HCT116 (cell line): Measurements from ENCODE around the gene NAMPT. TPM values are rescaled to one million over a fixed set of nuclear protein-coding genes. Genes with fewer than 3 reads are reported as not detected.

Source experiments
- ATAC-seq: fragments of 200-7000 bp; cut with Tn5 transposase; 2 replicates; pipeline ENCODE4 v1.9.1; 2020; ENCODE audit warnings: mild to moderate bottlenecking, moderate library complexity
- BruUV-seq: library from RNA; stranded (reverse); fragments of 400-500 nt; replicated peaks from 2 replicates; lab custom pipeline; 2021; lab: Mats Ljungman, UMichigan
- CTCF ChIA-PET: fragments of 300-600 bp; sonication (Branson Sonifier 250); formaldehyde crosslinking; loops from one replicate; lab custom pipeline; 2021; ENCODE audit warnings: antibody characterized with exemption; lab: Charles Lee
- POLR2A ChIA-PET: fragments of 300-600, 350-600 bp; sonication (Branson Sonifier 250); formaldehyde crosslinking; loops from one replicate; lab custom pipeline; 2021; ENCODE audit warnings: antibody characterized with exemption; lab: Charles Lee
- RAD21 ChIA-PET, 2 experiments: fragments of 300-600 bp; sonication (Branson Sonifier 250); formaldehyde crosslinking; loops; one replicate each; lab custom pipeline; 2023; ENCODE audit warnings: low total read pairs in 2 of 2; ENCODE audit not compliant: uncharacterized antibody in 2 of 2, unreplicated experiment in 2 of 2, low non-redundant PET in 1 of 2; lab: Charles Lee
- DNase-seq: peaks from one replicate; pipeline ENCODE4 v3.0.0-alpha.2; 2010; ENCODE audit warnings: low read depth, low spot score
- H2AFZ ChIP-seq: fragments of 200-600 bp; shearing (Covaris generic), sonication (generic); 2 replicates; pipeline ENCODE4 v1.6.1; 2017; ENCODE audit warnings: low read depth, mixed run types, mixed read lengths, antibody characterized with exemption, low read length; ENCODE audit not compliant: poor library complexity, severe bottlenecking
- H3K27ac ChIP-seq: 2 replicates; pipeline ENCODE4 v1.5.1; 2012; ENCODE audit warnings: low read depth, low read length
- H3K27me3 ChIP-seq: fragments of 200-600 bp; sonication (generic); 2 replicates; pipeline ENCODE4 v1.6.1; 2016; ENCODE audit warnings: mixed run types, low read length, mixed read lengths; ENCODE audit not compliant: insufficient read depth
- H3K36me3 ChIP-seq, 2 experiments: fragments of 200-500 bp in 1 of 2; fragments of 200-600 bp in 1 of 2; sonication (Bioruptor generic) in 1 of 2; sonication (generic) in 1 of 2; 2 replicates each; pipeline versions ENCODE4 v1.5.1 to v1.6.1; 2014 to 2016; ENCODE audit warnings: low read length in 2 of 2, inconsistent platforms in 1 of 2, mixed read lengths in 1 of 2, mixed run types in 1 of 2; ENCODE audit not compliant: insufficient read depth in 2 of 2, control insufficient read depth in 1 of 2
- H3K4me1 ChIP-seq, 2 experiments: fragments of 200-600 bp in 1 of 2; sonication (generic) in 1 of 2; 2 replicates each; pipeline versions ENCODE4 v1.5.1 to v1.6.1; 2012 to 2017; ENCODE audit warnings: low read length in 2 of 2, inconsistent platforms in 1 of 2, mild to moderate bottlenecking in 1 of 2, mixed read lengths in 1 of 2, mixed run types in 1 of 2, moderate library complexity in 1 of 2; ENCODE audit not compliant: insufficient read depth in 2 of 2, control insufficient read depth in 1 of 2
- H3K4me2 ChIP-seq: fragments of 200-600 bp; sonication (generic); 2 replicates; pipeline ENCODE4 v1.6.1; 2017; ENCODE audit warnings: mixed run types, low read length, mixed read lengths
- H3K4me3 ChIP-seq, 2 experiments: fragments of 200-600 bp in 1 of 2; sonication (generic) in 1 of 2; replicated peaks in 1 of 2; 2 replicates each; pipeline ENCODE4 v1.5.1; 2011 to 2016; ENCODE audit warnings: low read length in 2 of 2, control low read depth in 1 of 2, low read depth in 1 of 2, mild to moderate bottlenecking in 1 of 2, mixed read lengths in 1 of 2, mixed run types in 1 of 2
- H3K79me2 ChIP-seq: fragments of 200-600 bp; sonication (generic); 2 replicates; pipeline ENCODE4 v1.6.1; 2017; ENCODE audit warnings: mild to moderate bottlenecking, mixed run types, low read length, moderate library complexity, mixed read lengths; ENCODE audit not compliant: insufficient read depth
- H3K9ac ChIP-seq: fragments of 200-600 bp; sonication (generic); 2 replicates; pipeline ENCODE4 v1.6.1; 2016; ENCODE audit warnings: low read length, mixed read lengths
- H3K9me2 ChIP-seq: fragments of 200-600 bp; sonication (generic), shearing (Covaris generic); 2 replicates; pipeline ENCODE4 v1.6.1; 2017; ENCODE audit warnings: mixed run types, mild to moderate bottlenecking, moderate library complexity; ENCODE audit not compliant: insufficient read depth
- H3K9me3 ChIP-seq, 2 experiments: fragments of 200-500 bp in 1 of 2; fragments of 200-600 bp in 1 of 2; sonication (Bioruptor generic) in 1 of 2; sonication (generic) in 1 of 2; 2 replicates each; pipeline ENCODE4 v1.6.1; 2014 to 2017; ENCODE audit warnings: low read length in 2 of 2, mixed read lengths in 2 of 2, inconsistent platforms in 1 of 2, low read depth in 1 of 2, mild to moderate bottlenecking in 1 of 2, mixed run types in 1 of 2, moderate library complexity in 1 of 2; ENCODE audit not compliant: control insufficient read depth in 1 of 2, insufficient read depth in 1 of 2
- H4K20me1 ChIP-seq: fragments of 200-600 bp; sonication (generic), shearing (Covaris generic); 2 replicates; pipeline ENCODE4 v1.6.1; 2017; ENCODE audit warnings: mixed run types, mild to moderate bottlenecking, moderate library complexity; ENCODE audit not compliant: insufficient read depth
- CBX3 ChIP-seq: IDR thresholded peaks from 2 replicates; pipeline ENCODE4 v1.6.1; 2012; ENCODE audit warnings: low read depth
- CEBPB ChIP-seq: IDR thresholded peaks from 2 replicates; pipeline ENCODE4 v1.6.1; 2012; ENCODE audit warnings: low read depth
- CTCF ChIP-seq, 3 experiments: fragments of 200-600 bp in 1 of 3; sonication (generic) in 1 of 3; IDR thresholded peaks in 2 of 3; conservative IDR thresholded peaks in 1 of 3; 2 replicates each; pipeline ENCODE4 v1.5.1; 2012 to 2017; ENCODE audit warnings: low read depth in 2 of 3, low read length in 2 of 3, antibody characterized with exemption in 1 of 3, borderline replicate concordance in 1 of 3, control low read depth in 1 of 3, mild to moderate bottlenecking in 1 of 3, mixed read lengths in 1 of 3, mixed run types in 1 of 3, moderate library complexity in 1 of 3; ENCODE audit not compliant: insufficient read depth in 1 of 3
- ELF1 ChIP-seq: IDR thresholded peaks from 2 replicates; pipeline ENCODE4 v1.6.1; 2012; ENCODE audit warnings: low read depth, borderline replicate concordance
- YY1 ChIP-seq: IDR thresholded peaks from 2 replicates; pipeline ENCODE4 v1.6.1; 2011; ENCODE audit warnings: low read length, low read depth, moderate library complexity, mild to moderate bottlenecking; ENCODE audit not compliant: insufficient replicate concordance; ENCODE audit errors: extremely low read depth
- ZBTB33 ChIP-seq: IDR thresholded peaks from 2 replicates; pipeline ENCODE4 v1.6.1; 2011; ENCODE audit warnings: mild to moderate bottlenecking, low read length, moderate library complexity; ENCODE audit not compliant: insufficient replicate concordance; ENCODE audit errors: extremely low read depth
- intact Hi-C: fragments of 100-400 bp; cut with micrococcal nuclease; formaldehyde crosslinking; loops from 2 replicates; pipeline ENCODE4 v1.10.0; 2022
- total RNA-seq: library from RNA; stranded (reverse); gene quantifications from one replicate; pipeline ENCODE4 v1.2.1, GENCODE V29; 2021; ENCODE audit not compliant: unreplicated experiment

Gene NAMPT
- total RNA-seq, 1 experiment from 2014 or later = 113 TPM

GRCh38 chr7:106305732-106306131 is 20.9 kb upstream of the NAMPT start:
- ChIA-PET POLR2A (no interaction called here), CTCF (no interaction called here), RAD21 (no interaction called here)
- Histone ChIP-seq H4K20me1 (no peaks in the 10 kb centered on the region), H3K9ac (no peak overlapping the region), H3K9me2 (no peaks in the 10 kb centered on the region), H3K9me3 (no peaks in the 10 kb centered on the region), H3K4me2 (no peak overlapping the region), H3K27ac (no peak overlapping the region), H3K4me3 (no peak overlapping the region), H3K27me3 (no peaks in the 10 kb centered on the region), H3K4me1 (no peaks in the 10 kb centered on the region), H3K36me3 (no peaks in the 10 kb centered on the region), H3K79me2 (no peaks in the 10 kb centered on the region), H2AFZ (no peak overlapping the region)
- no TSS peak for BruUV-seq
- intact Hi-C loops = no loop called here
- TF ChIP-seq YY1 = no peak
- TF ChIP-seq CTCF (IDR thresholded peaks at IDR 0.05 in 2 of 3, conservative IDR thresholded peaks at IDR 0.05 in 1 of 3; ENCODE audit: borderline replicate concordance in 1 of 3, insufficient read depth in 1 of 3, low read depth in 2 of 3, low read length in 2 of 3) = no peak
- no peak for TF ChIP-seq ELF1
- TF ChIP-seq ZBTB33 = no peak
- no peak for TF ChIP-seq CBX3
- no peak for TF ChIP-seq CEBPB
- ATAC-seq (no peak), DNase-seq (no peak)
